HEK293 (cell line): Measurements from ENCODE around the gene PPM1N.

Source experiments
- CTCF ChIA-PET: fragments of 350-600 bp; formaldehyde crosslinking; extraction: SDS; loops from one replicate; lab custom pipeline; 2021; ENCODE audit warnings: antibody characterized with exemption; lab: Yijun Ruan, JAX
- POLR2A ChIA-PET: fragments of 300-600 bp; formaldehyde crosslinking; extraction: SDS; loops from one replicate; lab custom pipeline; 2020; ENCODE audit warnings: antibody characterized with exemption, inconsistent platforms; lab: Yijun Ruan, JAX
- H3K27ac ChIP-seq: fragments of 200-500 bp; sonication (Bioruptor generic); 2 replicates; pipeline ENCODE4 v1.5.1; 2014; ENCODE audit warnings: low read depth, low read length, control low read depth, inconsistent platforms; ENCODE audit errors: extremely low read depth
- H3K36me3 ChIP-seq, 2 experiments: fragments of 200-500 bp in 1 of 2; sonication (Bioruptor generic) in 1 of 2; 1 replicate in 1 of 2; 2 replicates in 1 of 2; pipeline ENCODE4 v1.5.1; 2014 to 2017; ENCODE audit warnings: inconsistent platforms in 2 of 2, low read length in 2 of 2; ENCODE audit not compliant: control insufficient read depth in 2 of 2, insufficient read depth in 1 of 2
- H3K4me1 ChIP-seq: fragments of 200-500 bp; sonication (Bioruptor generic); 2 replicates; pipeline ENCODE4 v1.5.1; 2014; ENCODE audit warnings: mild to moderate bottlenecking, low read length, inconsistent platforms; ENCODE audit not compliant: control insufficient read depth, insufficient read depth
- H3K4me3 ChIP-seq: 2 replicates; pipeline ENCODE4 v1.5.1; 2011; ENCODE audit warnings: low read depth, mild to moderate bottlenecking, control low read depth, low read length, moderate library complexity
- H3K9me3 ChIP-seq: fragments of 200-500 bp; sonication (Bioruptor generic); 2 replicates; pipeline ENCODE4 v1.5.1; 2014; ENCODE audit warnings: low read depth, low read length, inconsistent platforms; ENCODE audit not compliant: control insufficient read depth, insufficient read depth
- BCL11A ChIP-seq: fragments of 450-650 bp; formaldehyde crosslinking; IDR thresholded peaks from 2 replicates; pipeline ENCODE4 v1.5.1; 2016; ENCODE audit warnings: low read depth, missing biosample characterization, missing genetic modification characterization
- KLF1 ChIP-seq: fragments of 450-650 bp; formaldehyde crosslinking; IDR thresholded peaks from 2 replicates; pipeline ENCODE4 v1.5.1; 2016; ENCODE audit warnings: missing biosample characterization, missing genetic modification characterization
- KLF16 ChIP-seq: fragments of 450-650 bp; formaldehyde crosslinking; IDR thresholded peaks from 2 replicates; pipeline ENCODE4 v1.5.1; 2017; ENCODE audit warnings: missing biosample characterization, missing genetic modification characterization
- SCRT1 ChIP-seq: fragments of 450-650 bp; formaldehyde crosslinking; IDR thresholded peaks from 2 replicates; pipeline ENCODE4 v1.5.1; 2016; ENCODE audit warnings: missing biosample characterization, missing genetic modification characterization, borderline replicate concordance
- SP2 ChIP-seq: fragments of 450-650 bp; formaldehyde crosslinking; IDR thresholded peaks from 2 replicates; pipeline ENCODE4 v1.5.1; 2016; ENCODE audit warnings: missing biosample characterization, missing genetic modification characterization
- TSHZ1 ChIP-seq: fragments of 450-650 bp; formaldehyde crosslinking; IDR thresholded peaks from 2 replicates; pipeline ENCODE4 v1.5.1; 2016; ENCODE audit warnings: missing biosample characterization, missing genetic modification characterization, borderline replicate concordance
- YY2 ChIP-seq: fragments of 450-650 bp; formaldehyde crosslinking; IDR thresholded peaks from 2 replicates; pipeline ENCODE4 v1.5.1; 2016; ENCODE audit warnings: missing biosample characterization, missing genetic modification characterization
- ZBTB10 ChIP-seq: fragments of 450-650 bp; formaldehyde crosslinking; IDR thresholded peaks from 2 replicates; pipeline ENCODE4 v1.5.1; 2016; ENCODE audit warnings: missing biosample characterization, missing genetic modification characterization
- ZFHX2 ChIP-seq: fragments of 450-650 bp; formaldehyde crosslinking; conservative IDR thresholded peaks from 2 replicates; pipeline ENCODE4 v1.5.1; 2016; ENCODE audit warnings: missing biosample characterization, missing genetic modification characterization
- ZFP3 ChIP-seq: fragments of 450-650 bp; formaldehyde crosslinking; IDR thresholded peaks from 2 replicates; pipeline ENCODE4 v1.5.1; 2016; ENCODE audit warnings: low read depth, missing biosample characterization, missing genetic modification characterization
- ZFP41 ChIP-seq: fragments of 450-650 bp; formaldehyde crosslinking; IDR thresholded peaks from 2 replicates; pipeline ENCODE4 v1.5.1; 2016; ENCODE audit warnings: missing biosample characterization, missing genetic modification characterization, borderline replicate concordance
- ZNF169 ChIP-seq: fragments of 450-650 bp; formaldehyde crosslinking; IDR thresholded peaks from 2 replicates; pipeline ENCODE4 v1.5.1; 2016; ENCODE audit warnings: missing biosample characterization, missing genetic modification characterization
- ZNF175 ChIP-seq: fragments of 450-650 bp; formaldehyde crosslinking; IDR thresholded peaks from 2 replicates; pipeline ENCODE4 v1.5.1; 2016; ENCODE audit warnings: missing biosample characterization, missing genetic modification characterization
- ZNF2 ChIP-seq: fragments of 450-650 bp; formaldehyde crosslinking; IDR thresholded peaks from 2 replicates; pipeline ENCODE4 v1.5.1; 2016; ENCODE audit warnings: missing biosample characterization, missing genetic modification characterization
- ZNF221 ChIP-seq: fragments of 450-650 bp; formaldehyde crosslinking; IDR thresholded peaks from 2 replicates; pipeline ENCODE4 v1.5.1; 2017; ENCODE audit warnings: missing biosample characterization, missing genetic modification characterization, borderline replicate concordance
- ZNF280D ChIP-seq: fragments of 450-650 bp; formaldehyde crosslinking; IDR thresholded peaks from 2 replicates; pipeline ENCODE4 v1.5.1; 2016; ENCODE audit warnings: missing biosample characterization, missing genetic modification characterization
- ZNF335 ChIP-seq: fragments of 450-650 bp; formaldehyde crosslinking; conservative IDR thresholded peaks from 2 replicates; pipeline ENCODE4 v1.5.1; 2016; ENCODE audit warnings: missing biosample characterization, missing genetic modification characterization
- ZNF366 ChIP-seq: fragments of 450-650 bp; formaldehyde crosslinking; conservative IDR thresholded peaks from 2 replicates; pipeline ENCODE4 v1.5.1; 2016; ENCODE audit warnings: missing biosample characterization, missing genetic modification characterization
- ZNF391 ChIP-seq: fragments of 450-650 bp; formaldehyde crosslinking; IDR thresholded peaks from 2 replicates; pipeline ENCODE4 v1.5.1; 2016; ENCODE audit warnings: low read depth, missing biosample characterization, missing genetic modification characterization, borderline replicate concordance
- ZNF423 ChIP-seq: fragments of 450-650 bp; formaldehyde crosslinking; IDR thresholded peaks from 2 replicates; pipeline ENCODE4 v1.5.1; 2016; ENCODE audit warnings: missing biosample characterization, missing genetic modification characterization
- ZNF514 ChIP-seq: fragments of 450-650 bp; formaldehyde crosslinking; IDR thresholded peaks from 2 replicates; pipeline ENCODE4 v1.5.1; 2016; ENCODE audit warnings: missing biosample characterization, missing genetic modification characterization
- ZNF548 ChIP-seq: fragments of 450-650 bp; formaldehyde crosslinking; IDR thresholded peaks from 2 replicates; pipeline ENCODE4 v1.5.1; 2016; ENCODE audit warnings: missing biosample characterization, missing genetic modification characterization
- ZNF558 ChIP-seq: fragments of 450-650 bp; formaldehyde crosslinking; IDR thresholded peaks from 2 replicates; pipeline ENCODE4 v1.5.1; 2016; ENCODE audit warnings: missing biosample characterization, missing genetic modification characterization
- ZNF560 ChIP-seq: fragments of 450-650 bp; formaldehyde crosslinking; IDR thresholded peaks from 2 replicates; pipeline ENCODE4 v1.5.1; 2017; ENCODE audit warnings: missing biosample characterization, missing genetic modification characterization, borderline replicate concordance
- ZNF561 ChIP-seq: fragments of 450-650 bp; IDR thresholded peaks from 2 replicates; pipeline ENCODE4 v1.5.1; 2018; ENCODE audit warnings: missing biosample characterization, missing genetic modification characterization, borderline replicate concordance
- ZNF623 ChIP-seq: fragments of 450-650 bp; formaldehyde crosslinking; IDR thresholded peaks from 2 replicates; pipeline ENCODE4 v1.5.1; 2016; ENCODE audit warnings: missing biosample characterization, missing genetic modification characterization
- ZNF654 ChIP-seq: fragments of 450-650 bp; formaldehyde crosslinking; IDR thresholded peaks from 2 replicates; pipeline ENCODE4 v1.5.1; 2016; ENCODE audit warnings: low read depth, missing biosample characterization, missing genetic modification characterization
- ZNF670 ChIP-seq: fragments of 450-650 bp; formaldehyde crosslinking; IDR thresholded peaks from 2 replicates; pipeline ENCODE4 v1.5.1; 2016; ENCODE audit warnings: missing biosample characterization, missing genetic modification characterization, low read depth
- ZNF777 ChIP-seq: fragments of 450-650 bp; formaldehyde crosslinking; IDR thresholded peaks from 2 replicates; pipeline ENCODE4 v1.5.1; 2017; ENCODE audit warnings: missing biosample characterization, missing genetic modification characterization, borderline replicate concordance
- ZNF791 ChIP-seq: fragments of 450-650 bp; formaldehyde crosslinking; IDR thresholded peaks from 2 replicates; pipeline ENCODE4 v1.5.1; 2016; ENCODE audit warnings: missing biosample characterization, missing genetic modification characterization
- ZSCAN30 ChIP-seq: fragments of 450-650 bp; IDR thresholded peaks from 2 replicates; pipeline ENCODE4 v1.5.1; 2018; ENCODE audit warnings: missing biosample characterization, mild to moderate bottlenecking, missing genetic modification characterization, moderate library complexity

Gene PPM1N

GRCh38 chr19:45528744-45529419 lies 30.6 kb downstream of the PPM1N start:
- Histone ChIP-seq H3K4me1 (no peaks in the 10 kb centered on the region), H3K27ac (no peak overlapping the region), H3K4me3 (peak overlapping the region; percentile 19), H3K36me3 (peaks cover 14 to 32% of the 10 kb centered on the region in 2 experiments; a peak in 2 of 3 replicates), H3K9me3 (no peaks in the 10 kb centered on the region)
- ChIA-PET CTCF (interaction anchor here (1.4 to 7.6 kb wide), 2 partner anchors 29 to 113 kb away, joined by 3 to 40 read pairs; no protein-coding TSS in a partner anchor), POLR2A (no interaction called here)
- peak; percentile 65 for TF ChIP-seq ZBTB10 (tag by site-specific recombination)
- TF ChIP-seq BCL11A (tag by site-specific recombination), result no peak
- no peak for TF ChIP-seq ZNF791 (tag by site-specific recombination)
- TF ChIP-seq ZNF548 (tag by site-specific recombination), result no peak
- no peak for TF ChIP-seq YY2 (tag by site-specific recombination)
- TF ChIP-seq ZNF423 (tag by site-specific recombination), result no peak
- TF ChIP-seq ZNF561 (tag by site-specific recombination), result no peak
- TF ChIP-seq ZNF221, result no peak
- no peak for TF ChIP-seq ZNF366 (tag by site-specific recombination)
- TF ChIP-seq ZNF335, result peak; percentile 45
- no peak for TF ChIP-seq ZNF623 (tag by site-specific recombination)
- no peak for TF ChIP-seq ZNF560 (tag by site-specific recombination)
- TF ChIP-seq ZSCAN30 (tag by site-specific recombination), result no peak
- no peak for TF ChIP-seq ZNF670 (tag by site-specific recombination)
- TF ChIP-seq ZNF514 (tag by site-specific recombination), result no peak
- TF ChIP-seq TSHZ1 (tag by site-specific recombination), result no peak
- TF ChIP-seq ZFP41 (tag by site-specific recombination), result no peak
- no peak for TF ChIP-seq SP2 (tag by site-specific recombination)
- 0 out of 2 replicates have a peak, but pooled peaks have one; percentile 9 for TF ChIP-seq SCRT1 (tag by site-specific recombination)
- TF ChIP-seq ZNF175 (tag by site-specific recombination), result no peak
- no peak for TF ChIP-seq ZNF2 (tag by site-specific recombination)
- no peak for TF ChIP-seq ZNF777 (tag by site-specific recombination)
- TF ChIP-seq ZNF391 (tag by site-specific recombination), result no peak
- no peak for TF ChIP-seq ZNF280D (tag by site-specific recombination)
- 0 out of 2 replicates have a peak, but pooled peaks have one; percentile 53 for TF ChIP-seq ZNF169
- TF ChIP-seq KLF1 (tag by site-specific recombination), result peak; percentile 64
- no peak for TF ChIP-seq ZFP3
- no peak for TF ChIP-seq ZFHX2 (tag by site-specific recombination)
- no peak for TF ChIP-seq KLF16 (tag by site-specific recombination)
- no peak for TF ChIP-seq ZNF558 (tag by site-specific recombination)
- TF ChIP-seq ZNF654 (tag by site-specific recombination), result no peak
